Endodermal cell (in vitro differentiated cells): Measurements from ENCODE around the gene NFKBIZ. TPM values are rescaled to one million over a fixed set of nuclear protein-coding genes. Genes with fewer than 3 reads are reported as not detected.

ENCODE experiments used
- DNase-seq: peaks from one replicate; pipeline ENCODE4 v3.0.0-alpha.2; 2017
- H3K27ac ChIP-seq: 2 replicates; pipeline ENCODE4 v1.5.1; 2013; ENCODE audit warnings: mild to moderate bottlenecking, low read depth, low read length, moderate library complexity
- H3K27me3 ChIP-seq: 2 replicates; pipeline ENCODE4 v1.6.1; 2013; ENCODE audit warnings: mild to moderate bottlenecking, low read length, moderate library complexity; ENCODE audit not compliant: insufficient read depth, control insufficient read depth, poor library complexity, severe bottlenecking
- H3K36me3 ChIP-seq: 2 replicates; pipeline ENCODE4 v1.7.0; 2013; ENCODE audit warnings: mild to moderate bottlenecking, low read length, moderate library complexity; ENCODE audit not compliant: control insufficient read depth, insufficient read depth
- H3K4me1 ChIP-seq: one replicate; pipeline ENCODE4 v1.7.0; 2013; ENCODE audit warnings: low read length; ENCODE audit not compliant: control insufficient read depth, insufficient read depth
- H3K4me3 ChIP-seq: 2 replicates; pipeline ENCODE4 v1.5.1; 2013; ENCODE audit warnings: mild to moderate bottlenecking, low read length, moderate library complexity
- H3K9ac ChIP-seq: 2 replicates; pipeline ENCODE4 v1.6.1; 2013; ENCODE audit warnings: mild to moderate bottlenecking, low read length, moderate library complexity; ENCODE audit not compliant: poor library complexity, severe bottlenecking; ENCODE audit errors: extremely low read depth
- H3K9me3 ChIP-seq: 2 replicates; pipeline ENCODE4 v1.6.1; 2013; ENCODE audit warnings: mild to moderate bottlenecking, low read length, moderate library complexity; ENCODE audit not compliant: control insufficient read depth
- H3K27ac Mint-ChIP-seq: 2 replicates; pipeline ENCODE4 v1.8.0; 2020; ENCODE audit warnings: mixed read lengths
- H3K27me3 Mint-ChIP-seq: 2 replicates; pipeline ENCODE4 v1.8.0; 2021; ENCODE audit warnings: mild to moderate bottlenecking, mixed read lengths; ENCODE audit not compliant: insufficient read depth
- H3K36me3 Mint-ChIP-seq: 2 replicates; pipeline ENCODE4 v1.8.0; 2020; ENCODE audit warnings: low read depth, mixed read lengths
- H3K4me1 Mint-ChIP-seq: 2 replicates; pipeline ENCODE4 v1.8.0; 2020; ENCODE audit warnings: mixed read lengths
- H3K4me3 Mint-ChIP-seq: 2 replicates; pipeline ENCODE4 v1.8.0; 2020; ENCODE audit warnings: mild to moderate bottlenecking, moderate library complexity, mixed read lengths
- H3K9me3 Mint-ChIP-seq: 2 replicates; pipeline ENCODE4 v1.8.0; 2020; ENCODE audit warnings: mild to moderate bottlenecking, mixed read lengths
- CTCF ChIP-seq: fragments of 200-600 bp; sonication (generic); conservative IDR thresholded peaks from 2 replicates; pipeline ENCODE4 v1.5.0; 2021; ENCODE audit warnings: antibody characterized with exemption, mild to moderate bottlenecking
- WGBS, 2 experiments: methylation state at CpG; one replicate each; pipeline versions ENCODE4 v1.1.5 to v1.1.7; 2013; ENCODE audit warnings: missing lambda C conversion rate in 2 of 2, mixed read lengths in 1 of 2; ENCODE audit not compliant: insufficient coverage in 1 of 2, insufficient read length in 1 of 2; 5-methylcytosine and 5-hydroxymethylcytosine counted together
- total RNA-seq, 2 donors: library from RNA; stranded (reverse); fragmentation: NEBNext Ultra II Directional in 1 of 2; extraction: Animal tissue kit (Norgen Biotek cat#: 25700) in 1 of 2; gene quantifications; 2 replicates in 1 of 2; 3 replicates in 1 of 2; pipeline ENCODE4 v1.2.1, GENCODE V29; 2021

NFKBIZ gene
- total RNA-seq, 2 donors from 2014 or later: 5.9 to 6.6 TPM

GRCh38 chr3:101836160-101836559 lies 13.2 kb upstream of the NFKBIZ start:
- Histone ChIP-seq H3K27ac (no peak overlapping the region), H3K27me3 (no peaks in the 10 kb centered on the region), H3K4me3 (no peak overlapping the region), H3K9ac (no peak overlapping the region), H3K4me1 (no peaks in the 10 kb centered on the region), H3K36me3 (no peaks in the 10 kb centered on the region), H3K9me3 (no peaks in the 10 kb centered on the region)
- H3K36me3 Mint-ChIP-seq: no peaks in the 10 kb centered on the region
- TF ChIP-seq CTCF: no peak
- H3K27ac Mint-ChIP-seq: no peak overlapping the region
- DNase-seq: no peak
- no peaks in the 10 kb centered on the region for H3K4me1 Mint-ChIP-seq
- H3K9me3 Mint-ChIP-seq: no peaks in the 10 kb centered on the region
- 90 to 93% methylated on average over 2 to 6 of the region's 6 CpGs for WGBS, 2 experiments
- no peaks in the 10 kb centered on the region for H3K27me3 Mint-ChIP-seq
- no peak overlapping the region for H3K4me3 Mint-ChIP-seq

- Histone ChIP-seq H3K9ac (no peak overlapping the region), H3K36me3 (no peaks in the 10 kb centered on the region), H3K4me3 (no peak overlapping the region), H3K4me1 (no peaks in the 10 kb centered on the region), H3K9me3 (no peaks in the 10 kb centered on the region), H3K27ac (no peak overlapping the region), H3K27me3 (no peaks in the 10 kb centered on the region)
- TF ChIP-seq CTCF: no peak
- Mint-ChIP-seq H3K36me3 (no peaks in the 10 kb centered on the region), H3K4me3 (no peak overlapping the region), H3K27me3 (no peaks in the 10 kb centered on the region), H3K27ac (no peak overlapping the region), H3K4me1 (peaks cover 2% of the 10 kb centered on the region), H3K9me3 (no peaks in the 10 kb centered on the region)
- 93% methylated on average over 3 of the region's 3 CpGs; no CpG with 5 or more reads in 1 of the 2 experiments for WGBS, 2 experiments
- no peak for DNase-seq
These were observed 12.4 kb upstream of the NFKBIZ start for GRCh38 chr3:101836652-101837598.

- H3K9ac ChIP-seq: no peak overlapping the region
- no peaks in the 10 kb centered on the region for H3K36me3 Mint-ChIP-seq
- 100% methylated on average over 1 of the region's 2 CpGs; no CpG with 5 or more reads in 1 of the 2 experiments for whole genome bisulfite sequencing, 2 experiments
- H3K4me1 Mint-ChIP-seq: peaks cover 8% of the 10 kb centered on the region
- H3K27me3 ChIP-seq: no peaks in the 10 kb centered on the region
- no peak overlapping the region for H3K27ac Mint-ChIP-seq
- H3K4me3 Mint-ChIP-seq: no peak overlapping the region
- H3K9me3 ChIP-seq: no peaks in the 10 kb centered on the region
- H3K27me3 Mint-ChIP-seq: no peaks in the 10 kb centered on the region
- TF ChIP-seq CTCF: no peak
- H3K9me3 Mint-ChIP-seq: no peaks in the 10 kb centered on the region
- DNase-seq: no peak
- H3K27ac ChIP-seq: no peak overlapping the region
- no peaks in the 10 kb centered on the region for H3K36me3 ChIP-seq
- no peaks in the 10 kb centered on the region for H3K4me1 ChIP-seq
- no peak overlapping the region for H3K4me3 ChIP-seq
These were observed 10.6 kb upstream of the NFKBIZ start for GRCh38 chr3:101838691-101839090.
